ENCODE data around the gene ELAPOR1.

Gene ELAPOR1
- total RNA-seq = 33.2 to 39.3 (median 38.6) reads per million in 3 donors

- H3K27ac ChIP-seq (ENCODE audit: insufficient read depth, low read length, poor library complexity, severe bottlenecking) = peak within 1 kb of the TSS; percentile 60
Measured at GRCh38 chr1:109113590-109114341, at the start of gene ELAPOR1. TSS of gene ELAPOR1 (plus strand) at chr1:109114115. CDS start at chr1:109114184, 69 bp downstream.

GRCh38 chr1:109065137-109065536, 48.8 kb upstream of the ELAPOR1 start:
- H3K36me3 ChIP-seq (ENCODE audit: control insufficient read depth, insufficient read depth, low read length) = peaks cover 15% of the 10 kb centered on the region
- H3K4me3 ChIP-seq (ENCODE audit: insufficient read depth, low read depth, low read length, poor library complexity, severe bottlenecking) = no peak overlapping the region
- DNase-seq = no peak
- no peak overlapping the region for H3K27ac ChIP-seq (ENCODE audit: insufficient read depth, low read length, poor library complexity, severe bottlenecking)
- no peaks in the 10 kb centered on the region for H3K27me3 ChIP-seq (replicated peaks; ENCODE audit: control insufficient read depth, insufficient read depth, low read length, poor library complexity, severe bottlenecking)
- H3K9me3 ChIP-seq (ENCODE audit: control insufficient read depth, low read length) = no peaks in the 10 kb centered on the region
- no peaks in the 10 kb centered on the region for H3K4me1 ChIP-seq (ENCODE audit: control insufficient read depth, insufficient read depth, low read length, poor library complexity, severe bottlenecking)

More at GRCh38 chr1:109113590-109114341, at the start of gene ELAPOR1:
- no peaks in the 10 kb centered on the region for H3K9me3 ChIP-seq (ENCODE audit: control insufficient read depth, low read length)
- peak; percentile 90 to 91 (median 91) for DNase-seq
- no peaks in the 10 kb centered on the region for H3K27me3 ChIP-seq (replicated peaks; ENCODE audit: control insufficient read depth, insufficient read depth, low read length, poor library complexity, severe bottlenecking)
- peak within 1 kb of the TSS; percentile 45 for H3K4me3 ChIP-seq (ENCODE audit: insufficient read depth, low read depth, low read length, poor library complexity, severe bottlenecking)
- H3K4me1 ChIP-seq (ENCODE audit: control insufficient read depth, insufficient read depth, low read length, poor library complexity, severe bottlenecking) = peaks cover 25% of the 10 kb centered on the region
- no peaks in the 10 kb centered on the region for H3K36me3 ChIP-seq (ENCODE audit: control insufficient read depth, insufficient read depth, low read length)

GRCh38 chr1:109067883-109068282, 46.0 kb upstream of the ELAPOR1 start:
- no peaks in the 10 kb centered on the region for H3K27me3 ChIP-seq (replicated peaks; ENCODE audit: control insufficient read depth, insufficient read depth, low read length, poor library complexity, severe bottlenecking)
- no peaks in the 10 kb centered on the region for H3K9me3 ChIP-seq (ENCODE audit: control insufficient read depth, low read length)
- no peak overlapping the region for H3K4me3 ChIP-seq (ENCODE audit: insufficient read depth, low read depth, low read length, poor library complexity, severe bottlenecking)
- H3K4me1 ChIP-seq (ENCODE audit: control insufficient read depth, insufficient read depth, low read length, poor library complexity, severe bottlenecking) = no peaks in the 10 kb centered on the region
- peaks cover 15% of the 10 kb centered on the region for H3K36me3 ChIP-seq (ENCODE audit: control insufficient read depth, insufficient read depth, low read length)
- no peak overlapping the region for H3K27ac ChIP-seq (ENCODE audit: insufficient read depth, low read length, poor library complexity, severe bottlenecking)
- DNase-seq = no peak

- Histone ChIP-seq H3K9me3 (ENCODE audit: control insufficient read depth, low read length) (no peaks in the 10 kb centered on the region), H3K27ac (ENCODE audit: insufficient read depth, low read length, poor library complexity, severe bottlenecking) (no peak overlapping the region), H3K4me1 (ENCODE audit: control insufficient read depth, insufficient read depth, low read length, poor library complexity, severe bottlenecking) (no peaks in the 10 kb centered on the region), H3K27me3 (replicated peaks; ENCODE audit: control insufficient read depth, insufficient read depth, low read length, poor library complexity, severe bottlenecking) (no peaks in the 10 kb centered on the region), H3K36me3 (ENCODE audit: control insufficient read depth, insufficient read depth, low read length) (peaks cover 12% of the 10 kb centered on the region), H3K4me3 (ENCODE audit: insufficient read depth, low read depth, low read length, poor library complexity, severe bottlenecking) (no peak overlapping the region)
- DNase-seq = no peak
Measured at GRCh38 chr1:109069294-109069693, 44.6 kb upstream of the ELAPOR1 start.

GRCh38 chr1:109075531-109076490, 38.1 kb upstream of the ELAPOR1 start, which contains the start of gene TAF13:
TSS of gene TAF13 (minus strand) at chr1:109076003. CDS start at chr1:109075947, 56 bp downstream.
- Histone ChIP-seq H3K27me3 (replicated peaks; ENCODE audit: control insufficient read depth, insufficient read depth, low read length, poor library complexity, severe bottlenecking) (no peaks in the 10 kb centered on the region), H3K9me3 (ENCODE audit: control insufficient read depth, low read length) (no peaks in the 10 kb centered on the region), H3K4me3 (ENCODE audit: insufficient read depth, low read depth, low read length, poor library complexity, severe bottlenecking) (peak within 1 kb of the TSS; percentile 73), H3K27ac (ENCODE audit: insufficient read depth, low read length, poor library complexity, severe bottlenecking) (peak within 1 kb of the TSS; percentile 89), H3K4me1 (ENCODE audit: control insufficient read depth, insufficient read depth, low read length, poor library complexity, severe bottlenecking) (peaks cover 6% of the 10 kb centered on the region), H3K36me3 (ENCODE audit: control insufficient read depth, insufficient read depth, low read length) (no peaks in the 10 kb centered on the region)
- DNase-seq = peak; percentile 75 to 83 (median 76)

GRCh38 chr1:109078317-109078716, 35.6 kb upstream of the ELAPOR1 start:
- Histone ChIP-seq H3K27ac (ENCODE audit: insufficient read depth, low read length, poor library complexity, severe bottlenecking) (no peak overlapping the region), H3K4me1 (ENCODE audit: control insufficient read depth, insufficient read depth, low read length, poor library complexity, severe bottlenecking) (peaks cover 6% of the 10 kb centered on the region), H3K27me3 (replicated peaks; ENCODE audit: control insufficient read depth, insufficient read depth, low read length, poor library complexity, severe bottlenecking) (no peaks in the 10 kb centered on the region), H3K36me3 (ENCODE audit: control insufficient read depth, insufficient read depth, low read length) (no peaks in the 10 kb centered on the region), H3K9me3 (ENCODE audit: control insufficient read depth, low read length) (no peaks in the 10 kb centered on the region), H3K4me3 (ENCODE audit: insufficient read depth, low read depth, low read length, poor library complexity, severe bottlenecking) (no peak overlapping the region)
- no peak for DNase-seq

GRCh38 chr1:109079240-109079622, 34.7 kb upstream of the ELAPOR1 start:
- H3K27ac ChIP-seq (ENCODE audit: insufficient read depth, low read length, poor library complexity, severe bottlenecking) = no peak overlapping the region
- H3K27me3 ChIP-seq (replicated peaks; ENCODE audit: control insufficient read depth, insufficient read depth, low read length, poor library complexity, severe bottlenecking) = no peaks in the 10 kb centered on the region
- no peaks in the 10 kb centered on the region for H3K36me3 ChIP-seq (ENCODE audit: control insufficient read depth, insufficient read depth, low read length)
- H3K4me3 ChIP-seq (ENCODE audit: insufficient read depth, low read depth, low read length, poor library complexity, severe bottlenecking) = no peak overlapping the region
- no peak for DNase-seq
- H3K9me3 ChIP-seq (ENCODE audit: control insufficient read depth, low read length) = no peaks in the 10 kb centered on the region
- peaks cover 6% of the 10 kb centered on the region for H3K4me1 ChIP-seq (ENCODE audit: control insufficient read depth, insufficient read depth, low read length, poor library complexity, severe bottlenecking)

- no peaks in the 10 kb centered on the region for H3K9me3 ChIP-seq (ENCODE audit: control insufficient read depth, low read length)
- no peaks in the 10 kb centered on the region for H3K36me3 ChIP-seq (ENCODE audit: control insufficient read depth, insufficient read depth, low read length)
- no peak overlapping the region for H3K27ac ChIP-seq (ENCODE audit: insufficient read depth, low read length, poor library complexity, severe bottlenecking)
- DNase-seq = no peak
- H3K4me3 ChIP-seq (ENCODE audit: insufficient read depth, low read depth, low read length, poor library complexity, severe bottlenecking) = no peak overlapping the region
- H3K27me3 ChIP-seq (replicated peaks; ENCODE audit: control insufficient read depth, insufficient read depth, low read length, poor library complexity, severe bottlenecking) = no peaks in the 10 kb centered on the region
- H3K4me1 ChIP-seq (ENCODE audit: control insufficient read depth, insufficient read depth, low read length, poor library complexity, severe bottlenecking) = no peaks in the 10 kb centered on the region
Measured at GRCh38 chr1:109080441-109081082, 33.4 kb upstream of the ELAPOR1 start.

- Histone ChIP-seq H3K9me3 (ENCODE audit: control insufficient read depth, low read length) (no peaks in the 10 kb centered on the region), H3K27me3 (replicated peaks; ENCODE audit: control insufficient read depth, insufficient read depth, low read length, poor library complexity, severe bottlenecking) (no peaks in the 10 kb centered on the region), H3K36me3 (ENCODE audit: control insufficient read depth, insufficient read depth, low read length) (no peaks in the 10 kb centered on the region), H3K4me1 (ENCODE audit: control insufficient read depth, insufficient read depth, low read length, poor library complexity, severe bottlenecking) (no peaks in the 10 kb centered on the region), H3K27ac (ENCODE audit: insufficient read depth, low read length, poor library complexity, severe bottlenecking) (no peak overlapping the region), H3K4me3 (ENCODE audit: insufficient read depth, low read depth, low read length, poor library complexity, severe bottlenecking) (no peak overlapping the region)
- no peak for DNase-seq
Measured at GRCh38 chr1:109083501-109083900, 30.4 kb upstream of the ELAPOR1 start.
